Smooth muscle cell (in vitro differentiated cells): Measurements from ENCODE around the gene RAD51. TPM values are rescaled to one million over a fixed set of nuclear protein-coding genes. Genes with fewer than 3 reads are reported as not detected.

ENCODE experiments used
- DNase-seq: peaks from one replicate; lab custom pipeline; 2025; ENCODE audit not compliant: unreplicated experiment; lab: John Stamatoyannopoulos, UW
- H2AFZ ChIP-seq: fragments of 200-600 bp; sonication (generic); 2 replicates; pipeline ENCODE4 v1.6.0; 2016; ENCODE audit warnings: antibody characterized with exemption, low read depth, mild to moderate bottlenecking
- H3F3A ChIP-seq: fragments of 200-600 bp; sonication (generic); 2 replicates; pipeline ENCODE4 v1.6.0; 2017; ENCODE audit warnings: antibody characterized with exemption, low read depth
- H3K27ac ChIP-seq: fragments of 200-600 bp; sonication (generic); 2 replicates; pipeline ENCODE4 v1.5.1; 2016; ENCODE audit warnings: low read depth, mild to moderate bottlenecking
- H3K27me3 ChIP-seq: fragments of 200-600 bp; sonication (generic); 2 replicates; pipeline ENCODE4 v1.6.1; 2016; ENCODE audit warnings: low read depth, mild to moderate bottlenecking
- H3K36me3 ChIP-seq: fragments of 200-600 bp; sonication (generic); 2 replicates; pipeline ENCODE4 v1.5.1; 2016; ENCODE audit warnings: low read depth
- H3K4me1 ChIP-seq: fragments of 200-600 bp; sonication (generic); 2 replicates; pipeline ENCODE4 v1.5.1; 2016; ENCODE audit warnings: low read depth
- H3K4me2 ChIP-seq: fragments of 200-600 bp; sonication (generic); 2 replicates; pipeline ENCODE4 v1.6.0; 2016; ENCODE audit warnings: mild to moderate bottlenecking
- H3K4me3 ChIP-seq: fragments of 200-600 bp; sonication (generic); 2 replicates; pipeline ENCODE4 v1.5.1; 2016; ENCODE audit warnings: mild to moderate bottlenecking
- H3K79me2 ChIP-seq: fragments of 200-600 bp; sonication (generic); 2 replicates; pipeline ENCODE4 v1.6.0; 2016; ENCODE audit warnings: low read depth, mild to moderate bottlenecking
- H3K9ac ChIP-seq: fragments of 200-600 bp; sonication (generic); 2 replicates; pipeline ENCODE4 v1.6.0; 2016; ENCODE audit warnings: low read depth
- H3K9me3 ChIP-seq: fragments of 200-600 bp; sonication (generic); replicated peaks from 2 replicates; pipeline ENCODE4 v1.5.1; 2016; ENCODE audit warnings: low read depth
- H4K20me1 ChIP-seq: fragments of 200-600 bp; sonication (generic); 2 replicates; pipeline ENCODE4 v1.6.0; 2016; ENCODE audit warnings: low read depth
- CTCF ChIP-seq: fragments of 200-600 bp; sonication (generic); IDR thresholded peaks from 2 replicates; pipeline ENCODE4 v1.5.1; 2017; ENCODE audit warnings: borderline replicate concordance, mild to moderate bottlenecking, antibody characterized with exemption; ENCODE audit not compliant: insufficient read depth, poor library complexity, severe bottlenecking
- WGBS: methylation state at CpG from one replicate; pipeline ENCODE4 v1.1.7; 2016; ENCODE audit warnings: low lambda C conversion rate; 5-methylcytosine and 5-hydroxymethylcytosine counted together
- polyA plus RNA-seq: library from polyadenylated mRNA; unstranded; fragments of >200 nt; fragmentation: Nextera tagmentation; extraction: Ambion mirVana; gene quantifications from 2 replicates; pipeline ENCODE4 v1.2.1, GENCODE V29; 2016
- total RNA-seq: library from RNA; depleted of rRNA; stranded (reverse); fragments of >200 nt; gene quantifications from 2 replicates; pipeline ENCODE4 v1.2.3, GENCODE V29; 2014

RAD51 gene
- total and polyA plus RNA-seq, 2 experiments from 2014 or later: 9.2 to 15.2 TPM

GRCh38 chr15:40722934-40723333 is 28.0 kb downstream of the RAD51 start:
- no peak for TF ChIP-seq CTCF
- H3K9ac ChIP-seq: no peak overlapping the region
- H3K36me3 ChIP-seq: no peaks in the 10 kb centered on the region
- no peak for DNase-seq
- no peaks in the 10 kb centered on the region for H3K4me1 ChIP-seq
- no peak overlapping the region for H3K4me2 ChIP-seq
- H4K20me1 ChIP-seq: no peaks in the 10 kb centered on the region
- no peak overlapping the region for H3K27ac ChIP-seq
- no peaks in the 10 kb centered on the region for H3K27me3 ChIP-seq
- no peak overlapping the region for H3K4me3 ChIP-seq
- no peak overlapping the region for H2AFZ ChIP-seq
- no peaks in the 10 kb centered on the region for H3F3A ChIP-seq
- 99% methylated on average over 2 of the region's 2 CpGs for WGBS
- no peaks in the 10 kb centered on the region for H3K9me3 ChIP-seq
- no peaks in the 10 kb centered on the region for H3K79me2 ChIP-seq

- no peak overlapping the region for H3K4me2 ChIP-seq
- H3K27ac ChIP-seq: no peak overlapping the region
- no peak overlapping the region for H3K9ac ChIP-seq
- H4K20me1 ChIP-seq: no peaks in the 10 kb centered on the region
- no peaks in the 10 kb centered on the region for H3K4me1 ChIP-seq
- 95% methylated on average over 2 of the region's 2 CpGs for WGBS
- H3K9me3 ChIP-seq: no peaks in the 10 kb centered on the region
- no peak overlapping the region for H2AFZ ChIP-seq
- H3F3A ChIP-seq: no peaks in the 10 kb centered on the region
- H3K79me2 ChIP-seq: no peaks in the 10 kb centered on the region
- H3K36me3 ChIP-seq: no peaks in the 10 kb centered on the region
- TF ChIP-seq CTCF: no peak
- H3K27me3 ChIP-seq: no peaks in the 10 kb centered on the region
- no peak for DNase-seq
- no peak overlapping the region for H3K4me3 ChIP-seq
Observed at GRCh38 chr15:40723919-40724318, 28.9 kb downstream of the RAD51 start.

- TF ChIP-seq CTCF: no peak
- Histone ChIP-seq H3K27ac (no peak overlapping the region), H3K36me3 (no peaks in the 10 kb centered on the region)
Observed at GRCh38 chr15:40731034-40731433, 36.1 kb downstream of the RAD51 start.

GRCh38 chr15:40736575-40736974 is 41.6 kb downstream of the RAD51 start:
- no peaks in the 10 kb centered on the region for H3K9me3 ChIP-seq
- H3K27me3 ChIP-seq: no peaks in the 10 kb centered on the region
- no peak for TF ChIP-seq CTCF
- DNase-seq: no peak
- H3K79me2 ChIP-seq: no peaks in the 10 kb centered on the region
- no peak overlapping the region for H3K9ac ChIP-seq
- H3F3A ChIP-seq: no peaks in the 10 kb centered on the region
- no peak overlapping the region for H3K4me3 ChIP-seq
- WGBS: 90% methylated on average over 4 of the region's 4 CpGs
- H2AFZ ChIP-seq: no peak overlapping the region
- no peaks in the 10 kb centered on the region for H3K4me1 ChIP-seq
- peaks cover 7% of the 10 kb centered on the region for H3K36me3 ChIP-seq
- no peak overlapping the region for H3K27ac ChIP-seq
- no peaks in the 10 kb centered on the region for H4K20me1 ChIP-seq
- no peak overlapping the region for H3K4me2 ChIP-seq

More at GRCh38 chr15:40731034-40731433, 36.1 kb downstream of the RAD51 start:
- DNase-seq: no peak
- H3K4me2 ChIP-seq: no peak overlapping the region
- no peaks in the 10 kb centered on the region for H3F3A ChIP-seq
- no peaks in the 10 kb centered on the region for H3K27me3 ChIP-seq
- no peak overlapping the region for H2AFZ ChIP-seq
- H3K4me3 ChIP-seq: no peak overlapping the region
- H4K20me1 ChIP-seq: no peaks in the 10 kb centered on the region
- no peaks in the 10 kb centered on the region for H3K9me3 ChIP-seq
- WGBS: 82% methylated on average over 3 of the region's 3 CpGs
- no peak overlapping the region for H3K9ac ChIP-seq
- no peaks in the 10 kb centered on the region for H3K4me1 ChIP-seq
- H3K79me2 ChIP-seq: no peaks in the 10 kb centered on the region
